HepG2 (cell line): ENCODE results near the gene TRANK1. TPM values are rescaled to one million over a fixed set of nuclear protein-coding genes. Genes with fewer than 3 reads are reported as not detected.
"Not testable (repeated sequence)": the region's sequence is repeated elsewhere in the genome, so short reads cannot be mapped to it uniquely, and the experiment has no call there.

Source experiments
- ATAC-seq: fragments of 200-7000 bp; cut with Tn5 transposase; 3 replicates; pipeline ENCODE4 v1.9.1; 2020; ENCODE audit warnings: mild to moderate bottlenecking, moderate library complexity
- BruUV-seq: library from RNA; stranded (reverse); fragments of 400-500 nt; replicated peaks from 2 replicates; lab custom pipeline; 2021; lab: Mats Ljungman, UMichigan
- CTCF ChIA-PET: fragments of 300-600 bp; formaldehyde crosslinking; extraction: SDS; loops from one replicate; lab custom pipeline; 2021; ENCODE audit warnings: low total read pairs, inconsistent platforms, low intra/inter-chr PET ratio; lab: Yijun Ruan, JAX
- POLR2A ChIA-PET: fragments of 350-600 bp; sonication (Branson Sonifier 250); formaldehyde crosslinking; loops from one replicate; lab custom pipeline; 2020; ENCODE audit warnings: antibody characterized with exemption, inconsistent platforms; lab: Yijun Ruan, JAX
- DNase-seq: peaks from one replicate; pipeline ENCODE4 v3.0.0-alpha.2; 2015; ENCODE audit warnings: low spot score
- FAIRE-seq: peaks from 3 replicates; lab custom pipeline; 2011; peaks lifted over from hg19 to GRCh38; lab: Jason Lieb, UNC
- H2AFZ ChIP-seq: one replicate; pipeline ENCODE4 v1.6.1; 2011; ENCODE audit warnings: low read length, inconsistent platforms
- H3K27ac ChIP-seq: fragments of 300-600 bp; 3 replicates; pipeline ENCODE4 v1.8.0; 2011; ENCODE audit warnings: mixed run types, mild to moderate bottlenecking, mixed read lengths, low read length, inconsistent platforms; ENCODE audit not compliant: insufficient read depth; ENCODE audit errors: extremely low read length
- H3K27me3 ChIP-seq, 2 experiments: fragments of 200-600 bp in 1 of 2; 2 replicates in 1 of 2; 3 replicates in 1 of 2; pipeline versions ENCODE4 v1.6.0 to v1.8.0; 2011; ENCODE audit warnings: low read length in 2 of 2, mild to moderate bottlenecking in 2 of 2, moderate library complexity in 2 of 2, inconsistent platforms in 1 of 2; ENCODE audit not compliant: insufficient read depth in 2 of 2, control insufficient read depth in 1 of 2
- H3K36me3 ChIP-seq, 2 experiments: fragments of 200-600 bp in 1 of 2; replicated peaks in 1 of 2; 2 replicates in 1 of 2; 3 replicates in 1 of 2; pipeline versions ENCODE4 v1.5.1 to v1.8.0; 2011; ENCODE audit warnings: low read length in 2 of 2, inconsistent platforms in 1 of 2; ENCODE audit not compliant: insufficient read depth in 2 of 2, control insufficient read depth in 1 of 2
- H3K4me1 ChIP-seq: 2 replicates; pipeline ENCODE4 v1.5.1; 2012; ENCODE audit warnings: low read length, inconsistent platforms; ENCODE audit not compliant: insufficient read depth
- H3K4me2 ChIP-seq: 2 replicates; pipeline ENCODE4 v1.6.0; 2011; ENCODE audit warnings: low read depth, low read length, inconsistent platforms
- H3K4me3 ChIP-seq, 3 experiments: fragments of 200-600 bp in 1 of 3; sonication (generic), shearing (Covaris generic) in 1 of 3; replicated peaks in 1 of 3; 2 replicates each; pipeline ENCODE4 v1.5.1; 2011 to 2016; ENCODE audit warnings: low read length in 3 of 3, inconsistent platforms in 2 of 3, low read depth in 2 of 3, mild to moderate bottlenecking in 2 of 3, control low read depth in 1 of 3, mixed read lengths in 1 of 3; ENCODE audit not compliant: insufficient read depth in 1 of 3
- H3K79me2 ChIP-seq: one replicate; pipeline ENCODE4 v1.6.1; 2011; ENCODE audit warnings: low read length, inconsistent platforms; ENCODE audit not compliant: insufficient read depth
- H3K9ac ChIP-seq: 2 replicates; pipeline ENCODE4 v1.6.0; 2011; ENCODE audit warnings: mild to moderate bottlenecking, low read depth, low read length, inconsistent platforms; ENCODE audit not compliant: insufficient read depth
- H3K9me3 ChIP-seq: 2 replicates; pipeline ENCODE4 v1.5.1; 2012; ENCODE audit warnings: mild to moderate bottlenecking, low read length
- H4K20me1 ChIP-seq: 2 replicates; pipeline ENCODE4 v1.6.0; 2011; ENCODE audit warnings: inconsistent platforms, mild to moderate bottlenecking, low read length, moderate library complexity; ENCODE audit not compliant: insufficient read depth
- EP300 ChIP-seq, 3 experiments: sonication (generic) in 1 of 3; formaldehyde crosslinking in 1 of 3; IDR thresholded peaks; 2 replicates each; pipeline versions ENCODE4 v1.5.1 to v1.6.1; 2011 to 2020; ENCODE audit warnings: low read depth in 2 of 3, low read length in 2 of 3, borderline replicate concordance in 1 of 3, improper control_type of control experiment in 1 of 3, mild to moderate bottlenecking in 1 of 3, missing genetic modification reagents in 1 of 3, moderate library complexity in 1 of 3
- ETS1 ChIP-seq: sonication (generic); formaldehyde crosslinking; IDR thresholded peaks from 2 replicates; pipeline ENCODE4 v1.4.0; 2020; ENCODE audit warnings: missing genetic modification reagents
- GATAD1 ChIP-seq: IDR thresholded peaks from 2 replicates; pipeline ENCODE4 v1.6.1; 2016; ENCODE audit warnings: missing genetic modification reagents, missing compliant biosample characterization
- PCBP2 ChIP-seq: fragments of 200-400 bp; formaldehyde crosslinking; optimal IDR thresholded peaks from 2 replicates; pipeline ENCODE3; 2018; ENCODE audit warnings: low read length, low read depth; ENCODE audit not compliant: poor library complexity, severe bottlenecking
- SYNCRIP ChIP-seq: fragments of 200-400 bp; formaldehyde crosslinking; IDR thresholded peaks from 2 replicates; pipeline ENCODE4 v1.6.1; 2018; ENCODE audit warnings: mild to moderate bottlenecking, low read depth, low read length; ENCODE audit not compliant: insufficient read depth
- ZNF225 ChIP-seq: sonication (generic); formaldehyde crosslinking; IDR thresholded peaks from 2 replicates; pipeline ENCODE4 v1.4.0; 2020; ENCODE audit warnings: mild to moderate bottlenecking, missing genetic modification reagents
- ZNF616 ChIP-seq: sonication (generic); formaldehyde crosslinking; IDR thresholded peaks from 2 replicates; pipeline ENCODE4 v1.5.0; 2020; ENCODE audit warnings: low read depth, mild to moderate bottlenecking, missing genetic modification reagents
- WGBS: methylation state at CpG from one replicate; pipeline ENCODE4 v1.1.6; 2017; ENCODE audit warnings: low lambda C conversion rate; 5-methylcytosine and 5-hydroxymethylcytosine counted together
- in situ Hi-C: cut with HindIII; loops from 2 replicates; pipeline ENCODE4 v1.10.0; 2017; ENCODE audit warnings: low pct_unique_long_range_greater_than_20kb; ENCODE audit not compliant: extremely low pct_ligation_motif_present
- intact Hi-C: fragments of 100-400 bp; cut with micrococcal nuclease; formaldehyde crosslinking; loops from one replicate; pipeline ENCODE4 v1.10.0; 2022; ENCODE audit not compliant: unreplicated experiment
- polyA plus RNA-seq, 8 experiments: library from polyadenylated mRNA; depleted of rRNA in 3 of 8; stranded (reverse) in 7 of 8; unstranded in 1 of 8; fragments of >200 nt; fragmentation: Illumina TruSeq in 4 of 8; extraction: Trizol in 4 of 8; gene quantifications; 2 replicates each; pipeline versions ENCODE4 v1.2.1 to v1.2.3, GENCODE V29; 2011 to 2016; ENCODE audit warnings: low read depth in 4 of 8, missing spikeins in 1 of 8, mixed read lengths in 1 of 8; ENCODE audit not compliant: insufficient read depth in 1 of 8
- total RNA-seq, 5 experiments: library from RNA; depleted of rRNA; stranded (reverse); fragments of >200 nt; fragmentation: Illumina TruSeq; extraction: Trizol; gene quantifications; 2 replicates each; pipeline ENCODE4 v1.2.3, GENCODE V29; 2016; ENCODE audit warnings: low read depth in 1 of 5

Gene TRANK1
- total and polyA plus RNA-seq, 2 of the 13 experiments (the other 11 are each of a cell fraction or from before 2014, with no cell fraction given): 0.13 to 0.32 TPM

- H3K9ac ChIP-seq: no peak overlapping the region
- no peaks in the 10 kb centered on the region for H4K20me1 ChIP-seq
- H2AFZ ChIP-seq: no peak overlapping the region
- no peak overlapping the region for H3K27ac ChIP-seq
- no peaks in the 10 kb centered on the region for H3K36me3 ChIP-seq
- CTCF ChIA-PET: no interaction called here
- DNase-seq: no peak
- POLR2A ChIA-PET: no interaction called here
- no peak for ATAC-seq
- WGBS: 34% methylated on average over 1 of the region's 1 CpG
- intact Hi-C loops (no loop called here), in situ Hi-C loops (loop anchor here (25.0 kb wide), 1 partner anchor 227 kb away; no protein-coding TSS in a partner anchor)
- no TSS peak for BruUV-seq
- H3K4me2 ChIP-seq: no peak overlapping the region
- no peaks in the 10 kb centered on the region for H3K9me3 ChIP-seq
- H3K4me1 ChIP-seq: no peaks in the 10 kb centered on the region
- no peaks in the 10 kb centered on the region for H3K27me3 ChIP-seq
- no peak overlapping the region for H3K4me3 ChIP-seq
- TF ChIP-seq EP300 (IDR thresholded peaks at IDR 0.05; ENCODE audit: low read depth in 2 of 2, low read length in 2 of 2) (no peak), EP300 (CRISPR knock-in tag; IDR thresholded peaks at IDR 0.05; ENCODE audit: borderline replicate concordance) (no peak), SYNCRIP (no peak), GATAD1 (CRISPR knock-in tag) (no peak), ETS1 (CRISPR knock-in tag) (no peak), ZNF616 (CRISPR knock-in tag) (no peak), PCBP2 (no peak), ZNF225 (CRISPR knock-in tag) (no peak)
- no peak for FAIRE-seq
- no peaks in the 10 kb centered on the region for H3K79me2 ChIP-seq
Observed at GRCh38 chr3:36964331-36964730, 19.5 kb upstream of the TRANK1 start.

GRCh38 chr3:36963008-36963407 lies 18.2 kb upstream of the TRANK1 start:
- H3K4me2 ChIP-seq, intact Hi-C loops, H4K20me1 ChIP-seq, H3K27me3 ChIP-seq, H3K9ac ChIP-seq, DNase-seq, POLR2A ChIA-PET, H3K27ac ChIP-seq, H3K36me3 ChIP-seq, H3K9me3 ChIP-seq, FAIRE-seq, BruUV-seq, ATAC-seq, H3K79me2 ChIP-seq, CTCF ChIA-PET, H2AFZ ChIP-seq, H3K4me3 ChIP-seq, H3K4me1 ChIP-seq: not testable (repeated sequence)
- WGBS: 88% methylated on average over 7 of the region's 7 CpGs
- in situ Hi-C loops: loop anchor here (25.0 kb wide), 1 partner anchor 226 kb away; no protein-coding TSS in a partner anchor
